ENCODE measurements around the gene ADGRD1. TPM values are rescaled to one million over a fixed set of nuclear protein-coding genes. Genes with fewer than 3 reads are reported as not detected.

ADGRD1 gene
- total RNA-seq, 1 donor from 2014 or later: 1.7 TPM

GRCh38 chr12:131188131-131189050 lies 234.7 kb downstream of the ADGRD1 start:
- Mint-ChIP-seq H3K27me3 (ENCODE audit: unreplicated experiment) (peaks cover 4% of the 10 kb centered on the region), H3K27ac (ENCODE audit: unreplicated experiment) (no peak overlapping the region), H3K9me3 (ENCODE audit: unreplicated experiment) (no peaks in the 10 kb centered on the region), H3K4me1 (ENCODE audit: unreplicated experiment) (peaks cover 4% of the 10 kb centered on the region), H3K4me3 (ENCODE audit: unreplicated experiment) (no peak overlapping the region), H3K36me3 (ENCODE audit: low read depth, unreplicated experiment) (no peaks in the 10 kb centered on the region)
- DNase-seq (ENCODE audit: low spot score): no peak
- no peak for TF ChIP-seq CTCF (IDR thresholded peaks at IDR 0.05; ENCODE audit: unreplicated experiment)

GRCh38 chr12:131189781-131190180 lies 236.1 kb downstream of the ADGRD1 start:
- no peaks in the 10 kb centered on the region for H3K36me3 Mint-ChIP-seq (ENCODE audit: low read depth, unreplicated experiment)
- no peak for DNase-seq (ENCODE audit: low spot score)
- no peak overlapping the region for H3K4me3 Mint-ChIP-seq (ENCODE audit: unreplicated experiment)
- no peaks in the 10 kb centered on the region for H3K9me3 Mint-ChIP-seq (ENCODE audit: unreplicated experiment)
- no peak for TF ChIP-seq CTCF (IDR thresholded peaks at IDR 0.05; ENCODE audit: unreplicated experiment)
- peaks cover 4% of the 10 kb centered on the region for H3K4me1 Mint-ChIP-seq (ENCODE audit: unreplicated experiment)
- H3K27me3 Mint-ChIP-seq (ENCODE audit: unreplicated experiment): peaks cover 8% of the 10 kb centered on the region
- H3K27ac Mint-ChIP-seq (ENCODE audit: unreplicated experiment): no peak overlapping the region

GRCh38 chr12:131190965-131191364 lies 237.3 kb downstream of the ADGRD1 start:
- TF ChIP-seq CTCF (IDR thresholded peaks at IDR 0.05; ENCODE audit: unreplicated experiment): no peak
- Mint-ChIP-seq H3K36me3 (ENCODE audit: low read depth, unreplicated experiment) (no peaks in the 10 kb centered on the region), H3K27me3 (ENCODE audit: unreplicated experiment) (peaks cover 8% of the 10 kb centered on the region), H3K9me3 (ENCODE audit: unreplicated experiment) (no peaks in the 10 kb centered on the region), H3K27ac (ENCODE audit: unreplicated experiment) (no peak overlapping the region), H3K4me1 (ENCODE audit: unreplicated experiment) (peaks cover 4% of the 10 kb centered on the region), H3K4me3 (ENCODE audit: unreplicated experiment) (no peak overlapping the region)
- DNase-seq (ENCODE audit: low spot score): no peak

Other genes with a start within 250 kb of the ADGRD1 start
- gene RIMBP2, start 237.6 kb upstream of the ADGRD1 start, total RNA-seq (ENCODE audit: unreplicated experiment): 1.4 TPM
- gene STX2, start 114.7 kb upstream of the ADGRD1 start, total RNA-seq (ENCODE audit: unreplicated experiment): 17.4 TPM
- 685 TPM for gene RAN, start 81.8 kb upstream of the ADGRD1 start, total RNA-seq (ENCODE audit: unreplicated experiment)

Measured in endothelial cell (in vitro differentiated cells).